ENCODE results near the gene ATRNL1.

ATRNL1 gene

DNA sequence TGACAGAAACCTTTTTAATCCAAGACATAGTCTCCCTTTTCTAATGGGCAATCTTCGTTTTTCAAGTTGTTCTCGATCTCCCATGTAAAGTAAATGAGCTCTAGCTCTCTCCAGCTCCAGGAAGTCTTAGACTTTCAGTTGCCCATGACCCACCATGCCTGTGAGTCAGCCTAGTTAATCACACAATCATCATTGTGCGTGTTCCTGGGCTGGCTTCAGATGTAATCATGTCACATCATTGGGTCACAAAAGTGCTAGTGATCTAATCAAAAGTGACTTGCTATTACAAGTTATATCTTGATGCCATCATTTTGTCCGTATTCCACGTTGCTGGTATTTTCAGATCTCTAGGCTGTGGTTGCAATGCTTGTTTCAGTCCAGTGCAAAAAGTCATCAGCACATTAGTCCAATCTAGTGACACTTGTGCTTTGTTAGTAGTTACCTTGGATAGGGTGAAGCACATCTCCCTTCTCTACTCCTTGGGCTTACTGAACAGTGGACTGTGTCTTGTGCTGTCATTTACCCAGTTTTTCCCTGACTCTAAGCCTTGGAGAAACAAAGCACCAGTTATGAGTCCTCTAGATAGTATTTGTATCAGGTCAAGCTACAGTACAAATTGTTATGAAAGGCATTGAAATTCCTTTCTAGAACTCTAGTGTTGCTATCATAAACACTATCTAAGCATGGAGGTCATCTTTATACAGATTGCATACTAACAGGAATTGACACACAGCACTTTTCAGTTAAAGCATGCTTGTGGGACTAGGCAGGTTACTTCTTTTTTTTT is 863.3 kb downstream of the ATRNL1 start:
- TF ChIP-seq, protein P1, sequence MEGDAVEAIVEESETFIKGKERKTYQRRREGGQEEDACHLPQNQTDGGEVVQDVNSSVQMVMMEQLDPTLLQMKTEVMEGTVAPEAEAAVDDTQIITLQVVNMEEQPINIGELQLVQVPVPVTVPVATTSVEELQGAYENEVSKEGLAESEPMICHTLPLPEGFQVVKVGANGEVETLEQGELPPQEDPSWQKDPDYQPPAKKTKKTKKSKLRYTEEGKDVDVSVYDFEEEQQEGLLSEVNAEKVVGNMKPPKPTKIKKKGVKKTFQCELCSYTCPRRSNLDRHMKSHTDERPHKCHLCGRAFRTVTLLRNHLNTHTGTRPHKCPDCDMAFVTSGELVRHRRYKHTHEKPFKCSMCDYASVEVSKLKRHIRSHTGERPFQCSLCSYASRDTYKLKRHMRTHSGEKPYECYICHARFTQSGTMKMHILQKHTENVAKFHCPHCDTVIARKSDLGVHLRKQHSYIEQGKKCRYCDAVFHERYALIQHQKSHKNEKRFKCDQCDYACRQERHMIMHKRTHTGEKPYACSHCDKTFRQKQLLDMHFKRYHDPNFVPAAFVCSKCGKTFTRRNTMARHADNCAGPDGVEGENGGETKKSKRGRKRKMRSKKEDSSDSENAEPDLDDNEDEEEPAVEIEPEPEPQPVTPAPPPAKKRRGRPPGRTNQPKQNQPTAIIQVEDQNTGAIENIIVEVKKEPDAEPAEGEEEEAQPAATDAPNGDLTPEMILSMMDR (IDR thresholded peaks at IDR 0.05; ENCODE audit: low read length, missing control alignments): no peak
- DNase-seq (ENCODE audit: low read depth): no peak
- H3K4me3 ChIP-seq (replicated peaks; ENCODE audit: low read depth, low read length): no peak overlapping the region

- no peak for DNase-seq (ENCODE audit: low read depth)
- H3K4me3 ChIP-seq (replicated peaks; ENCODE audit: low read depth, low read length): no peak overlapping the region
- TF ChIP-seq, protein P1 (IDR thresholded peaks at IDR 0.05; ENCODE audit: low read length, missing control alignments): no peak
These were observed 863.8 kb downstream of the ATRNL1 start for GRCh38 chr10:115957012-115957399.

- TF ChIP-seq, protein P1 (IDR thresholded peaks at IDR 0.05; ENCODE audit: low read length, missing control alignments): no peak
- DNase-seq (ENCODE audit: low read depth): no peak
- H3K4me3 ChIP-seq (replicated peaks; ENCODE audit: low read depth, low read length): no peak overlapping the region
These were observed 864.7 kb downstream of the ATRNL1 start for GRCh38 chr10:115957786-115958442.

DNA sequence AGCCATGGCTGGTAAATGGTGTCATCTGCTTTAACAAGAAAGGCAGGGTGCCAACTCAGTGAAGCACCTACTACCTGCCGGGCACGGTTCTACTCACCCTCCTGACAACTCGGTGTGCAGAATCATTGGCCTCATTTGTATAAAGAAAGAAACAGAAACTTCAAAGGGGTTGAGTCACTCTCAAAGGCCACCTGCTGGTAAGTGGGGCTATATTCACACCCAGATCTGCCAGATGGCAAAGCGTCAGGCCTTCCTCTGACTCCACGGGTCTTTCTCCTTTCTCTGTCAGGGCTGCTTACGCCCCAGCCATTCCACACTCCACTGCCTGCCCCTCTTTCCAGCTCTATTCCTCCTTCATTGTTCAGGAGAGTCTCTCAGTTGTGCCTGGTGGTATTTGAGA is 870.7 kb downstream of the ATRNL1 start:
- TF ChIP-seq, protein P1 (IDR thresholded peaks at IDR 0.05; ENCODE audit: low read length, missing control alignments): no peak
- DNase-seq (ENCODE audit: low read depth): no peak
- no peak overlapping the region for H3K4me3 ChIP-seq (replicated peaks; ENCODE audit: low read depth, low read length)

GRCh38 chr10:115964827-115965226 is 871.7 kb downstream of the ATRNL1 start:
- TF ChIP-seq, protein P1 (IDR thresholded peaks at IDR 0.05; ENCODE audit: low read length, missing control alignments): no peak
- no peak for DNase-seq (ENCODE audit: low read depth)
- no peak overlapping the region for H3K4me3 ChIP-seq (replicated peaks; ENCODE audit: low read depth, low read length)

DNA sequence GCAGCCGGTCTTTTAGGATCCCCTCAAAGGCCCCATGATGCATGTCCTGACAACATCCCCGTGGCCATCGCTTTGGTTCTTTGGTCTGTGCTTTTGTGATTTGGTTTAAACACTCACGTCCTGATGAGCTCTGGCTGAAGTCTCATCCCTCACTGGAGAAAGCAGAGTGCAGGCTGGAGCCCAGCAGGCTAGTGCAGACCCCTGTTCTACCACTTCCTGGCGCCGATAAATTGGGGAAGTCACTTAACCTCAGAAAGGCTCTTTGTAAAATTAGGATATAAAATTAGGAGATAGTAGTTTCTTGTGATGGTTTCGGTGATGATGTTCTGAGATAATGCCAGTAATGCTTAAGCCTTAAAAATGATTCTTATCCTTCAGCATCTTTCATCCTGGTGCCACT is 872.2 kb downstream of the ATRNL1 start:
- TF ChIP-seq, protein P1 (IDR thresholded peaks at IDR 0.05; ENCODE audit: low read length, missing control alignments): no peak
- DNase-seq (ENCODE audit: low read depth): no peak
- H3K4me3 ChIP-seq (replicated peaks; ENCODE audit: low read depth, low read length): no peak overlapping the region

All from fibroblast of pulmonary artery (primary cell).